Measurements from ENCODE around the gene FRMD4A.

- TF ChIP-seq SIN3A (IDR thresholded peaks at IDR 0.05; ENCODE audit: borderline replicate concordance, low read depth, low read length): no peak
- TF ChIP-seq JUND (IDR thresholded peaks at IDR 0.05): no peak
- no peak for TF ChIP-seq CHD2 (IDR thresholded peaks at IDR 0.05; ENCODE audit: low read length, partially characterized antibody)
- TF ChIP-seq MEF2A (IDR thresholded peaks at IDR 0.05; ENCODE audit: borderline replicate concordance, low read depth): no peak
These were observed 640.4 kb downstream of the FRMD4A start for GRCh38 chr10:13690281-13690825.
